ENCODE measurements around the gene HOXC6. TPM values are rescaled to one million over a fixed set of nuclear protein-coding genes. Genes with fewer than 3 reads are reported as not detected.
"Not testable (repeated sequence)": the region's sequence is repeated elsewhere in the genome, so short reads cannot be mapped to it uniquely, and the experiment has no call there.

Gene HOXC6
- total and polyA plus RNA-seq, 4 experiments from 2014 or later: not detected

GRCh38 chr12:54040648-54041047 lies 12.4 kb downstream of the HOXC6 start:
- H3K27ac Mint-ChIP-seq: no peak overlapping the region
- Histone ChIP-seq H3K36me3 (ENCODE audit: insufficient read depth, low read length) (no peaks in the 10 kb centered on the region), H3K4me1 (ENCODE audit: insufficient read depth, low read length) (no peaks in the 10 kb centered on the region), H3K9me3 (ENCODE audit: control insufficient read depth in 1 of 2, low read length in 2 of 2) (no peaks in the 10 kb centered on the region), H3K27ac (ENCODE audit: low read depth, low read length) (no peak overlapping the region), H3K27me3 (ENCODE audit: insufficient read depth, low read length) (peaks cover 48% of the 10 kb centered on the region), H3K4me3 (ENCODE audit: low read length in 2 of 2) (no peak overlapping the region)
- H3K27me3 Mint-ChIP-seq: peaks cover 59 to 76% of the 10 kb centered on the region in 2 donors
- no peaks in the 10 kb centered on the region for H3K36me3 Mint-ChIP-seq
- POLR2A ChIA-PET (ENCODE audit: partially characterized antibody): no interaction called here
- peaks cover 0 to 4% (median under 1%) of the 10 kb centered on the region in 4 donors for H3K4me1 Mint-ChIP-seq
- CTCF ChIA-PET (ENCODE audit: partially characterized antibody): interaction anchor here (1.2 kb wide), 1 partner anchor 13 kb away, joined by 3 read pairs; the partner anchor contains the start of gene HOXC4
- peaks cover 0 to 2% (median 0%) of the 10 kb centered on the region in 8 donors for H3K9me3 Mint-ChIP-seq
- intact Hi-C loops (cut with micrococcal nuclease): no loop called here
- H3K4me3 Mint-ChIP-seq: no peak overlapping the region
- no peak for DNase-seq

- no peak overlapping the region for H3K27ac Mint-ChIP-seq
- H3K4me3 Mint-ChIP-seq: no peak overlapping the region
- Histone ChIP-seq H3K27ac (ENCODE audit: low read depth, low read length) (no peak overlapping the region), H3K27me3 (ENCODE audit: insufficient read depth, low read length) (peaks cover 53% of the 10 kb centered on the region), H3K36me3 (ENCODE audit: insufficient read depth, low read length) (no peaks in the 10 kb centered on the region), H3K9me3 (ENCODE audit: control insufficient read depth in 1 of 2, low read length in 2 of 2) (no peaks in the 10 kb centered on the region), H3K4me1 (ENCODE audit: insufficient read depth, low read length) (no peaks in the 10 kb centered on the region), H3K4me3 (ENCODE audit: low read length in 2 of 2) (no peak overlapping the region)
- intact Hi-C loops (cut with micrococcal nuclease): no loop called here
- H3K9me3 Mint-ChIP-seq: peaks cover 0 to 2% (median 0%) of the 10 kb centered on the region in 8 donors
- H3K36me3 Mint-ChIP-seq: no peaks in the 10 kb centered on the region
- peaks cover 0 to 4% (median under 1%) of the 10 kb centered on the region in 4 donors for H3K4me1 Mint-ChIP-seq
- no peak for DNase-seq
- ChIA-PET POLR2A (ENCODE audit: partially characterized antibody) (interaction anchor here (0.6 kb wide), 1 partner anchor 13 kb away, joined by 5 read pairs; no protein-coding TSS in a partner anchor), CTCF (ENCODE audit: partially characterized antibody) (interaction anchor here (0.6 to 1.2 kb wide), 2 partner anchors 13 to 151 kb away, joined by 3 read pairs; partner anchors contain the start of gene HOXC4)
- H3K27me3 Mint-ChIP-seq: peaks cover 58 to 74% of the 10 kb centered on the region in 2 donors
These were observed 13.0 kb downstream of the HOXC6 start for GRCh38 chr12:54041097-54041690.

GRCh38 chr12:54042033-54042432 lies 13.8 kb downstream of the HOXC6 start:
- H3K9me3 Mint-ChIP-seq; H3K9me3 ChIP-seq (ENCODE audit: control insufficient read depth in 1 of 2, low read length in 2 of 2); H3K27ac Mint-ChIP-seq; H3K4me1 ChIP-seq (ENCODE audit: insufficient read depth, low read length); H3K36me3 Mint-ChIP-seq; DNase-seq; H3K4me3 Mint-ChIP-seq; intact Hi-C loops (cut with micrococcal nuclease); H3K4me3 ChIP-seq (ENCODE audit: low read length in 2 of 2); H3K36me3 ChIP-seq (ENCODE audit: insufficient read depth, low read length); H3K27ac ChIP-seq (ENCODE audit: low read depth, low read length); CTCF ChIA-PET (ENCODE audit: partially characterized antibody); H3K4me1 Mint-ChIP-seq; POLR2A ChIA-PET (ENCODE audit: partially characterized antibody): not testable (repeated sequence)
- H3K27me3 Mint-ChIP-seq: peaks cover 62 to 77% of the 10 kb centered on the region in 2 donors
- H3K27me3 ChIP-seq (ENCODE audit: insufficient read depth, low read length): peaks cover 60% of the 10 kb centered on the region

- Histone ChIP-seq H3K9me3 (ENCODE audit: control insufficient read depth in 1 of 2, low read length in 2 of 2) (no peaks in the 10 kb centered on the region), H3K36me3 (ENCODE audit: insufficient read depth, low read length) (no peaks in the 10 kb centered on the region), H3K4me3 (ENCODE audit: low read length in 2 of 2) (no peak overlapping the region), H3K27me3 (ENCODE audit: insufficient read depth, low read length) (peaks cover 67% of the 10 kb centered on the region), H3K27ac (ENCODE audit: low read depth, low read length) (no peak overlapping the region), H3K4me1 (ENCODE audit: insufficient read depth, low read length) (peaks cover 4% of the 10 kb centered on the region)
- CTCF ChIA-PET (ENCODE audit: partially characterized antibody): interaction anchor here (1.0 kb wide), 1 partner anchor 10 kb away, joined by 3 read pairs; the partner anchor contains the start of gene HOXC5
- Mint-ChIP-seq H3K36me3 (no peaks in the 10 kb centered on the region), H3K4me3 (no peak overlapping the region), H3K9me3 (peaks cover 0 to 4% (median 0%) of the 10 kb centered on the region in 8 donors), H3K4me1 (peaks cover 6 to 8% (median 7%) of the 10 kb centered on the region in 4 donors), H3K27me3 (peaks cover 59 to 75% of the 10 kb centered on the region in 2 donors), H3K27ac (peak overlapping the region in 1 of 7 donors; percentile 35)
- intact Hi-C loops (cut with micrococcal nuclease): no loop called here
- no peak for DNase-seq
- POLR2A ChIA-PET (ENCODE audit: partially characterized antibody): no interaction called here
These were observed 15.0 kb downstream of the HOXC6 start for GRCh38 chr12:54042970-54043853.

- H3K27me3 ChIP-seq (ENCODE audit: insufficient read depth, low read length): peaks cover 80% of the 10 kb centered on the region
- POLR2A ChIA-PET (ENCODE audit: partially characterized antibody): no interaction called here
- H3K36me3 Mint-ChIP-seq: no peaks in the 10 kb centered on the region
- no peaks in the 10 kb centered on the region for H3K9me3 ChIP-seq (ENCODE audit: control insufficient read depth in 1 of 2, low read length in 2 of 2)
- H3K4me1 Mint-ChIP-seq: peaks cover 7 to 11% (median 8%) of the 10 kb centered on the region in 4 donors
- intact Hi-C loops (cut with micrococcal nuclease): no loop called here
- no peaks in the 10 kb centered on the region for H3K36me3 ChIP-seq (ENCODE audit: insufficient read depth, low read length)
- H3K27ac Mint-ChIP-seq: no peak overlapping the region
- DNase-seq: no peak
- H3K4me3 Mint-ChIP-seq: no peak overlapping the region
- CTCF ChIA-PET (ENCODE audit: partially characterized antibody): no interaction called here
- H3K27ac ChIP-seq (ENCODE audit: low read depth, low read length): no peak overlapping the region
- peaks cover 60 to 75% of the 10 kb centered on the region in 2 donors for H3K27me3 Mint-ChIP-seq
- H3K4me3 ChIP-seq (ENCODE audit: low read length in 2 of 2): no peak overlapping the region
- H3K4me1 ChIP-seq (ENCODE audit: insufficient read depth, low read length): peaks cover 4% of the 10 kb centered on the region
- peaks cover 0 to 7% (median 0%) of the 10 kb centered on the region in 8 donors for H3K9me3 Mint-ChIP-seq
These were observed 16.3 kb downstream of the HOXC6 start for GRCh38 chr12:54044425-54045103.

GRCh38 chr12:54045401-54045800 lies 17.2 kb downstream of the HOXC6 start:
- ChIA-PET POLR2A (ENCODE audit: partially characterized antibody) (no interaction called here), CTCF (ENCODE audit: partially characterized antibody) (no interaction called here)
- Mint-ChIP-seq H3K27ac (no peak overlapping the region), H3K9me3 (peaks cover 0 to 7% (median 0%) of the 10 kb centered on the region in 8 donors), H3K36me3 (no peaks in the 10 kb centered on the region), H3K4me3 (no peak overlapping the region), H3K27me3 (peaks cover 63 to 77% of the 10 kb centered on the region in 2 donors), H3K4me1 (peaks cover 10 to 19% (median 13%) of the 10 kb centered on the region in 4 donors)
- H3K9me3 ChIP-seq (ENCODE audit: control insufficient read depth in 1 of 2, low read length in 2 of 2): no peaks in the 10 kb centered on the region
- no peak overlapping the region for H3K4me3 ChIP-seq (ENCODE audit: low read length in 2 of 2)
- H3K36me3 ChIP-seq (ENCODE audit: insufficient read depth, low read length): no peaks in the 10 kb centered on the region
- DNase-seq: no peak
- H3K4me1 ChIP-seq (ENCODE audit: insufficient read depth, low read length): peaks cover 12% of the 10 kb centered on the region
- no peak overlapping the region for H3K27ac ChIP-seq (ENCODE audit: low read depth, low read length)
- H3K27me3 ChIP-seq (ENCODE audit: insufficient read depth, low read length): peaks cover 83% of the 10 kb centered on the region
- intact Hi-C loops (cut with micrococcal nuclease): no loop called here

Data from CD4-positive, alpha-beta memory T cell (primary cell).